GM21526 (cell line): ENCODE measurements around the gene SARDH.
"Not testable (repeated sequence)": the region's sequence is repeated elsewhere in the genome, so short reads cannot be mapped to it uniquely, and the experiment has no call there.

Experiments used
- ATAC-seq: cut with Tn5 transposase; IDR thresholded peaks from one replicate; pipeline ENCODE4 v1.9.1; 2021; ENCODE audit warnings: moderate library complexity; ENCODE audit not compliant: unreplicated experiment, low FRiP score

Gene SARDH

GRCh38 chr9:133635533-133636531 is 102.3 kb downstream of the SARDH start, which contains the start of gene DBH:
TSS of gene DBH (plus strand) at chr9:133636363. CDS start at chr9:133636372, 9 bp downstream.
- ATAC-seq: no peak

GRCh38 chr9:133635098-133635497 is 103.1 kb downstream of the SARDH start:
- no peak for ATAC-seq

- ATAC-seq: no peak
Measured at GRCh38 chr9:133634081-133634691, 104.0 kb downstream of the SARDH start.

GRCh38 chr9:133633681-133634080 is 104.5 kb downstream of the SARDH start:
- ATAC-seq: no peak

- no peak for ATAC-seq
Measured at GRCh38 chr9:133632806-133633680, 105.1 kb downstream of the SARDH start.

GRCh38 chr9:133631111-133631510 is 107.0 kb downstream of the SARDH start:
- ATAC-seq: no peak

- no peak for ATAC-seq
Measured at GRCh38 chr9:133629221-133630110, 108.7 kb downstream of the SARDH start.

- ATAC-seq: no peak
Measured at GRCh38 chr9:133628766-133629165, 109.4 kb downstream of the SARDH start.

GRCh38 chr9:133627341-133627740 is 110.8 kb downstream of the SARDH start:
- no peak for ATAC-seq

GRCh38 chr9:133626008-133626407 is 112.1 kb downstream of the SARDH start:
- ATAC-seq: not testable (repeated sequence)

- ATAC-seq: no peak
Measured at GRCh38 chr9:133622555-133622954, 115.6 kb downstream of the SARDH start.

- no peak for ATAC-seq
Measured at GRCh38 chr9:133621725-133622267, 116.4 kb downstream of the SARDH start.

- ATAC-seq: no peak
Measured at GRCh38 chr9:133619791-133620190, 118.4 kb downstream of the SARDH start.

- no peak for ATAC-seq
Measured at GRCh38 chr9:133618726-133619125, 119.4 kb downstream of the SARDH start.

- no peak for ATAC-seq
Measured at GRCh38 chr9:133616643-133617405, 121.3 kb downstream of the SARDH start.

GRCh38 chr9:133615606-133616188 is 122.5 kb downstream of the SARDH start:
- no peak for ATAC-seq

GRCh38 chr9:133615186-133615585 is 123.0 kb downstream of the SARDH start:
- ATAC-seq: no peak

- no peak for ATAC-seq
Measured at GRCh38 chr9:133614678-133615077, 123.5 kb downstream of the SARDH start.
